GM10248 (cell line): ENCODE data around the gene SALL1.

Source experiments
- CTCF ChIA-PET: fragments of 300-600 bp; sonication (Branson Sonifier 250); formaldehyde crosslinking; extraction: SDS; loops from one replicate; lab custom pipeline; 2021; ENCODE audit warnings: antibody characterized with exemption; lab: Yijun Ruan, JAX
- POLR2A ChIA-PET: fragments of 350-650 bp; sonication (Branson Sonifier 250); formaldehyde crosslinking; extraction: SDS; loops from one replicate; lab custom pipeline; 2020; ENCODE audit warnings: antibody characterized with exemption; lab: Yijun Ruan, JAX
- DNase-seq: peaks from one replicate; pipeline ENCODE4 v3.0.0; 2012; ENCODE audit errors: extremely low spot score
- CTCF ChIP-seq: IDR thresholded peaks from 2 replicates; pipeline ENCODE4 v1.5.1; 2012; ENCODE audit warnings: mild to moderate bottlenecking, low read depth; ENCODE audit errors: extremely low read depth, missing control alignments, control extremely low read depth

The SALL1 gene

GRCh38 chr16:51159865-51160264 is 8.8 kb upstream of the SALL1 start:
- no peak for TF ChIP-seq CTCF
- ChIA-PET CTCF (no interaction called here), POLR2A (no interaction called here)
- DNase-seq = no peak

GRCh38 chr16:51159296-51159695 is 8.2 kb upstream of the SALL1 start:
- no peak for TF ChIP-seq CTCF
- DNase-seq = no peak
- ChIA-PET CTCF (no interaction called here), POLR2A (no interaction called here)

DNA sequence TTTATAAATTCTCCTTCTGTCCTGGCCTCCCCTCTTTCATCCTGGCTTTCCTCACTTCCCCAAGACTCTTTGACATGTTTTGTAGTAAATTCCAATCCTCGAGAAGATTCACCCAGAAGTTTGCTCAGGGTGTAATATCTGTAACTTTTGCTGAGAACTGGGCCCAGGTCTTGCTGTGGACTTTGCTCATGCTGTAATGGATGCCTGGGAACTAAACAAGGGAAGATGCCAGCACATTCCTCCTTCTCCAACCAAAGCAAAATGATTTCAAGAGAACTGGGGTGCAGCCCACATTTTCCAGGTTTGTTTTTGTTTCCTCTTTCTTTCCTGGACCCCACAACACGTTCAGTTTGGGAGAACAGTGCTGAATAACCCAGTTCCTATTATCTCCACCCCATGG is 6.6 kb upstream of the SALL1 start:
- CTCF ChIA-PET = no interaction called here
- POLR2A ChIA-PET = no interaction called here

GRCh38 chr16:51156807-51157200 is 5.7 kb upstream of the SALL1 start:
- no peak for TF ChIP-seq CTCF
- POLR2A ChIA-PET = no interaction called here
- CTCF ChIA-PET = no interaction called here
- DNase-seq = no peak

More for the DNA sequence above, 6.6 kb upstream of the SALL1 start:
- TF ChIP-seq CTCF = no peak
- no peak for DNase-seq

DNA sequence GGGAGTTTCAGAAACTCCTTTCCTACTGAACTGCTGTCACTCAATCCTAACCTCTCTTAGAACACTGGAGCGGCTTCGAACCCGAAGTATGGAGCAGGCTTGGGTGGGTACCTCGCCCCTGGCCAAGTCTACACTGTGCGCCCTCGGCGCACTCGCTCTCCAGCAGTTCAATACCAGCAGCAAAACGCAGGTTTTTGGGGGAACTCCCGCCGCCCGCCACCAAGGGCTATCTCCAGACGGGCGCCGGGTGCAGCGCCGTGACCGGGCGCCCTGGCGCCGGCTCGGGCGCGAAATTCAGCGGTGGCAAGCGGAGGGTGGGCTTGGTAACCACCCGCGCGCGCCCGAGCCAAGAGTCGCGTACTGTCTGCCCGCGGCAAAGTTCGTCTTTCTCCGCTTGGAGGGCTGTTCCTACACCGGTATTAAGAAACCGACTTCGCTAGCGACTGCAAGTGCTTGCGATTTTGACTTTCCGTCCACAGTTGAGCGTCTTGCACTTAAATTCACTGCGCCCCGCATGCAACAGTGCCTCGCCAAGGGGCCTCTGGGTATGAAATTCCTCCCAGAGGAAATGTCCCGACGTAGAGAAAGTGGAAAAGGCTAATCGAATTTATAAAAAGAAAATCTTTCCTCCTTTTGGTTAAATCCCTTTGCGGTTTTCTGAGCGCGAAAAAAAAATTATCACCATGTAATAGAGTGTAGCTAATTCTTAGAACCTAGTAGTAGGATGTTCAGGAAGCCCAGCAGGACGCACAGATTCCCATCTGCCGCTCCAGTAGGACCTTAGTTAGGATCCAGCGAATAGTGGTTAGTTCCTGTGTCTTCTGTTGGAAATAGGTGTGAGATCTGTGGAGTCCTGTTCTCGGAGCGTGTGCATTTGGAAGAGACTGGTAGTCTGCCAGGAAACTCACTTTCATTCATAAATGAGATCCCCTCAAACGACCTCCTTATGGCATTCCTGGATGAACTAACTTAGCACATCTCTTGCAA is 5.0 kb upstream of the SALL1 start:
- CTCF ChIA-PET = no interaction called here
- POLR2A ChIA-PET = no interaction called here
- DNase-seq = no peak
- TF ChIP-seq CTCF = no peak

GRCh38 chr16:51155199-51155607 is 4.1 kb upstream of the SALL1 start:
- TF ChIP-seq CTCF = no peak
- DNase-seq = no peak
- ChIA-PET POLR2A (no interaction called here), CTCF (no interaction called here)
